ENCODE results near the gene ZMAT3. TPM values are rescaled to one million over a fixed set of nuclear protein-coding genes. Genes with fewer than 3 reads are reported as not detected.

The ZMAT3 gene
- total RNA-seq, 4 donors from 2014 or later: 5.3 to 9.2 (median 6.8) TPM

- Histone ChIP-seq H3K27me3 (no peaks in the 10 kb centered on the region), H3K4me3 (no peak overlapping the region), H3K4me1 (no peaks in the 10 kb centered on the region), H3K9me3 (no peaks in the 10 kb centered on the region), H3K27ac (no peak overlapping the region), H3K36me3 (no peaks in the 10 kb centered on the region)
- WGBS, 2 donors: 77 to 91% methylated on average over 3 of the region's 3 CpGs
- no peak for DNase-seq
- intact Hi-C loops (cut with DNase I): no loop called here
- TF ChIP-seq CTCF (IDR thresholded peaks at IDR 0.05): no peak
- TF ChIP-seq POLR2A (IDR thresholded peaks at IDR 0.05): no peak
Measured at GRCh38 chr3:179107617-179108016, 36.0 kb upstream of the ZMAT3 start.

DNA sequence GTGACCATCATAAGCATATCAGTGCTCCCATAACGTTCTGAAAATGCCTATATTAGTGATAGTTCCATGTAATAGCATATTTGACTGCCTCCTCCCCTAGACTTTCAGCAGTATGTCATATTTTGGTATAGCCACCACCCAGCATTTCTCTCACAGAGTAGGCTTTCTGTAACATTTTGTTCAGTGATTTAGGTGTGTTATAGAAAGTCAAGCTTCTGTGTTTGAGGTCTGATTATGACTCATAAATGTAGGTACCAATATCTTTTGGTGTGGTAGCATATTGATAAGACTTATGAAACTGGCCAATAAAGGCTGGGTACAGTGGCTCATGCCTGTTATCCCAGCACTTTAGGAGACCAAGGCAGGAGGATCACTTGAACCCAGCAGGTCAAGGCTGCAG lies 34.3 kb upstream of the ZMAT3 start:
- TF ChIP-seq POLR2A (IDR thresholded peaks at IDR 0.05): no peak
- no peak for TF ChIP-seq CTCF (IDR thresholded peaks at IDR 0.05)
- Histone ChIP-seq H3K9me3 (no peaks in the 10 kb centered on the region), H3K27ac (no peak overlapping the region), H3K27me3 (no peaks in the 10 kb centered on the region), H3K4me3 (no peak overlapping the region), H3K4me1 (no peaks in the 10 kb centered on the region), H3K36me3 (no peaks in the 10 kb centered on the region)
- WGBS, 2 donors: 15 to 19% methylated on average over 1 of the region's 1 CpG
- intact Hi-C loops (cut with DNase I): no loop called here
- DNase-seq: no peak

- no peaks in the 10 kb centered on the region for H3K9me3 ChIP-seq
- intact Hi-C loops (cut with DNase I): no loop called here
- no peak for TF ChIP-seq CTCF (IDR thresholded peaks at IDR 0.05)
- no peak for TF ChIP-seq POLR2A (IDR thresholded peaks at IDR 0.05)
Measured at GRCh38 chr3:179100652-179101051, 29.0 kb upstream of the ZMAT3 start.

GRCh38 chr3:179098388-179099077 lies 26.9 kb upstream of the ZMAT3 start:
- 53 to 75% methylated on average over 7 of the region's 7 CpGs for WGBS, 2 donors
- Histone ChIP-seq H3K9me3 (no peaks in the 10 kb centered on the region), H3K27ac (no peak overlapping the region), H3K27me3 (no peaks in the 10 kb centered on the region), H3K4me1 (no peaks in the 10 kb centered on the region), H3K36me3 (no peaks in the 10 kb centered on the region), H3K4me3 (peak overlapping the region in 1 of 4 donors; percentile 51)
- TF ChIP-seq CTCF (IDR thresholded peaks at IDR 0.05) (no peak), POLR2A (IDR thresholded peaks at IDR 0.05) (no peak)
- DNase-seq: no peak
- intact Hi-C loops (cut with DNase I): no loop called here

More at GRCh38 chr3:179100652-179101051, 29.0 kb upstream of the ZMAT3 start:
- Histone ChIP-seq H3K36me3 (no peaks in the 10 kb centered on the region), H3K27me3 (no peaks in the 10 kb centered on the region), H3K4me1 (no peaks in the 10 kb centered on the region), H3K4me3 (no peak overlapping the region), H3K27ac (no peak overlapping the region)
- no peak for DNase-seq

- no peaks in the 10 kb centered on the region for H3K36me3 ChIP-seq
- H3K4me1 ChIP-seq: no peaks in the 10 kb centered on the region
- intact Hi-C loops (cut with DNase I): no loop called here
- H3K4me3 ChIP-seq: no peak overlapping the region
- no peak overlapping the region for H3K27ac ChIP-seq
- no peaks in the 10 kb centered on the region for H3K9me3 ChIP-seq
- H3K27me3 ChIP-seq: no peaks in the 10 kb centered on the region
- no peak for DNase-seq
- 91 to 95% methylated on average over 1 of the region's 1 CpG for WGBS, 2 donors
- TF ChIP-seq CTCF (IDR thresholded peaks at IDR 0.05) (no peak), POLR2A (IDR thresholded peaks at IDR 0.05) (no peak)
Measured at GRCh38 chr3:179093807-179094206, 22.2 kb upstream of the ZMAT3 start.

All from esophagus squamous epithelium (tissue), 5 donors.